OCI-LY1 (cell line): Measurements from ENCODE around the gene SLC17A9.

Experiments used
- H2AFZ ChIP-seq: fragments of 200-600 bp; sonication (generic), shearing (Covaris generic); 2 replicates; pipeline ENCODE4 v1.6.0; 2014; ENCODE audit warnings: antibody characterized with exemption, mild to moderate bottlenecking, low read length
- H3F3A ChIP-seq: fragments of 200-600 bp; sonication (generic), shearing (Covaris generic); 2 replicates; pipeline ENCODE4 v1.6.0; 2014; ENCODE audit warnings: mild to moderate bottlenecking, antibody characterized with exemption, low read length, moderate library complexity; ENCODE audit not compliant: insufficient read depth
- H3K27ac ChIP-seq: fragments of 200-600 bp; sonication (generic); 2 replicates; pipeline ENCODE4 v1.5.1; 2014; ENCODE audit warnings: low read length, mixed run types, mild to moderate bottlenecking, low read depth; ENCODE audit not compliant: poor library complexity, severe bottlenecking
- H3K27me3 ChIP-seq: fragments of 200-600 bp; sonication (generic); 2 replicates; pipeline ENCODE4 v1.6.0; 2014; ENCODE audit warnings: antibody characterized with exemption, mild to moderate bottlenecking, low read length, moderate library complexity; ENCODE audit not compliant: insufficient read depth
- H3K36me3 ChIP-seq: fragments of 200-600 bp; sonication (generic); 2 replicates; pipeline ENCODE4 v1.6.1; 2014; ENCODE audit warnings: mild to moderate bottlenecking, antibody characterized with exemption, low read length, moderate library complexity, mixed read lengths; ENCODE audit not compliant: insufficient read depth
- H3K4me1 ChIP-seq: fragments of 200-600 bp; sonication (generic); 2 replicates; pipeline ENCODE4 v1.5.1; 2014; ENCODE audit warnings: mild to moderate bottlenecking, low read length, moderate library complexity; ENCODE audit not compliant: insufficient read depth, severe bottlenecking
- H3K4me2 ChIP-seq: fragments of 200-600 bp; sonication (generic), shearing (Covaris generic); 2 replicates; pipeline ENCODE4 v1.6.1; 2014; ENCODE audit warnings: low read length
- H3K4me3 ChIP-seq: fragments of 200-600 bp; sonication (generic); 2 replicates; pipeline ENCODE4 v1.5.1; 2014; ENCODE audit warnings: low read length, low read depth, mild to moderate bottlenecking, mixed read lengths; ENCODE audit not compliant: poor library complexity, severe bottlenecking
- H3K79me2 ChIP-seq: fragments of 200-600 bp; shearing (Covaris generic); 2 replicates; pipeline ENCODE4 v1.6.1; 2016; ENCODE audit warnings: mixed run types, low read length, mixed read lengths; ENCODE audit not compliant: insufficient read depth
- H3K9ac ChIP-seq: fragments of 200-600 bp; sonication (generic), shearing (Covaris generic); 2 replicates; pipeline ENCODE4 v1.6.1; 2014; ENCODE audit warnings: mild to moderate bottlenecking, low read length, mixed read lengths
- H3K9me2 ChIP-seq: fragments of 200-600 bp; sonication (generic), shearing (Covaris generic); 2 replicates; pipeline ENCODE4 v1.6.1; 2014; ENCODE audit warnings: low read depth, mild to moderate bottlenecking, low read length, mixed read lengths
- H3K9me3 ChIP-seq: fragments of 200-600 bp; shearing (Covaris generic); 2 replicates; pipeline ENCODE4 v1.6.1; 2014; ENCODE audit warnings: low read length, mixed read lengths
- H4K20me1 ChIP-seq: fragments of 200-600 bp; sonication (generic), shearing (Covaris generic); 2 replicates; pipeline ENCODE4 v1.6.0; 2016; ENCODE audit warnings: mild to moderate bottlenecking, low read length; ENCODE audit not compliant: insufficient read depth
- EZH2 ChIP-seq: fragments of 200-600 bp; sonication (generic), shearing (Covaris generic); IDR thresholded peaks from 2 replicates; pipeline ENCODE4 v1.8.0; 2017; ENCODE audit warnings: borderline replicate concordance, mixed run types, mild to moderate bottlenecking, antibody characterized with exemption, low read length, moderate library complexity, mixed read lengths
- TF ChIP-seq, protein P1 (sequence below): fragments of 200-600 bp; sonication (generic), shearing (Covaris generic); IDR thresholded peaks from 2 replicates; pipeline ENCODE4 v1.5.1; 2017; ENCODE audit warnings: mild to moderate bottlenecking, antibody characterized with exemption, low read length, moderate library complexity, mixed read lengths

SLC17A9 gene

DNA sequence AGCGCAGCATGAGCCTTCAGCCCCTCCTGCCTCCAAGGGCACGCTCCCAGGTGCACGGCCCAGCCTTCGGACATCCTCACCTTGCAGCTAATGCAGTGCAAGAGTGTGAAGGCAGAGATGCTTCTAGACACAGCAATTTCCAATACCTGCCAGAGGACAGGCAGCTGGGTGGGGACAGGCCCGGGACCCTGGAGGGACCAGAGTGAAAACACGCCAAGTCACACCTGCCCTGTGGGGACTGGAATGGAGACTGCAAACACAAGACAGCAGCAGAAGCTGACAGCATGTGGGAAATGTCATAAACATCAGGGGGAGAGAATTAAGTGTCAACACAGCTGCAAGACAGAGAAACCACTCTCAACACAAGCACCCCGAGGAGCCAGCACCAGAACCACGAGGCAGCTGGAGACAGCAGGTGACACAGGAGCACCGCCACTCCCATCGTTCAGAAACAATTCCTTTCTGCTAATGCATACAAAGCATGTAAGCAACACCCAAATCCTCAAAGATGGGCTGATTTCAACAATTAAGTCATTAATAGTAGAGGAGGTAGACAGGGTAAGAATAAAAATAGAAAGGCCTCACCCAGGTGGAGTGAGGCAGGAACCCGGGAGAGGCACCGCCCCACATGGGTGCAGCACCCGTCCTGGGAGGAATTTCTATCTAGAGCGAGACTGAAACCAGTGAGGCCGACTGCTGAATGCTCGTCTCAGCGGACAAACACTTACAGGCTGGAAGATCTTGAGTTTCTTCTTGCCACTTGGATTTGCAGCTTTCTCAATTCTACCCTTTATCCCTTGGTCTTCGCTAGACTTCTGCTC, 43.3 kb upstream of the SLC17A9 start:
- no peak for TF ChIP-seq EZH2
- TF ChIP-seq, protein P1, sequence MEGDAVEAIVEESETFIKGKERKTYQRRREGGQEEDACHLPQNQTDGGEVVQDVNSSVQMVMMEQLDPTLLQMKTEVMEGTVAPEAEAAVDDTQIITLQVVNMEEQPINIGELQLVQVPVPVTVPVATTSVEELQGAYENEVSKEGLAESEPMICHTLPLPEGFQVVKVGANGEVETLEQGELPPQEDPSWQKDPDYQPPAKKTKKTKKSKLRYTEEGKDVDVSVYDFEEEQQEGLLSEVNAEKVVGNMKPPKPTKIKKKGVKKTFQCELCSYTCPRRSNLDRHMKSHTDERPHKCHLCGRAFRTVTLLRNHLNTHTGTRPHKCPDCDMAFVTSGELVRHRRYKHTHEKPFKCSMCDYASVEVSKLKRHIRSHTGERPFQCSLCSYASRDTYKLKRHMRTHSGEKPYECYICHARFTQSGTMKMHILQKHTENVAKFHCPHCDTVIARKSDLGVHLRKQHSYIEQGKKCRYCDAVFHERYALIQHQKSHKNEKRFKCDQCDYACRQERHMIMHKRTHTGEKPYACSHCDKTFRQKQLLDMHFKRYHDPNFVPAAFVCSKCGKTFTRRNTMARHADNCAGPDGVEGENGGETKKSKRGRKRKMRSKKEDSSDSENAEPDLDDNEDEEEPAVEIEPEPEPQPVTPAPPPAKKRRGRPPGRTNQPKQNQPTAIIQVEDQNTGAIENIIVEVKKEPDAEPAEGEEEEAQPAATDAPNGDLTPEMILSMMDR = no peak
- H3K27ac ChIP-seq = no peak overlapping the region
- no peak overlapping the region for H2AFZ ChIP-seq
- no peaks in the 10 kb centered on the region for H3K27me3 ChIP-seq
- H3F3A ChIP-seq = no peaks in the 10 kb centered on the region
- no peak overlapping the region for H3K4me3 ChIP-seq
- H3K36me3 ChIP-seq = peaks cover 94% of the 10 kb centered on the region
- no peaks in the 10 kb centered on the region for H3K9me2 ChIP-seq
- no peaks in the 10 kb centered on the region for H3K4me1 ChIP-seq
- no peaks in the 10 kb centered on the region for H4K20me1 ChIP-seq
- H3K79me2 ChIP-seq = peaks cover 13% of the 10 kb centered on the region
- H3K4me2 ChIP-seq = no peak overlapping the region
- H3K9me3 ChIP-seq = no peaks in the 10 kb centered on the region
- no peak overlapping the region for H3K9ac ChIP-seq

DNA sequence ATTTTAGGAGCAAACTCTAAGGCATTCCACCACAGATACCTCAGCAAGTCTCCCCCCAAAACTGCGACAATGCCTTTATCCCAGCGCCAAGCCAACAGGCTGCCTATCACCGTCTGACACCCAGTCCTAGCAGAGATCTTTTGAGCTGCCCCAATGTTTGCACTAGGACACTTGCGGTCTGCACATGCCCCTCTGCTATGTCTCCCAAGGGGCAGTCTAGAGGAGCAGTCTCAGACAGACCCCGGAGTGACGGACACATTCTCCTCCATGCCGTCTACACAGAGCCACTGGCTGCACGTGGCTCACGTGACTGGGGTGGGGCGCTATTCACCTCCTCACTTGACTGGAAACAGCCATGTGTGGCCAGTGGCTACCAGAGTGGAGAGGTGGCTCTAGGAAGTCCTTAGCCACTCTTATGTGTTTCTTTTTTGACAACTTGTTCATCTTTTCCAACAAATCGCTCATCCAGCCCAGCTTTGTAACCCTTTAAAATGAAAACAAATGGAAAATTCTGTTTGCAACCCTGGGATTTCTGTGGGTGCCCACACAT, 42.2 kb upstream of the SLC17A9 start:
- Histone ChIP-seq H3K36me3 (peaks cover 85% of the 10 kb centered on the region), H4K20me1 (peaks cover 1% of the 10 kb centered on the region; the same call in 1 of the 2 replicates), H3K27me3 (no peaks in the 10 kb centered on the region), H3K9me3 (no peaks in the 10 kb centered on the region), H3K4me1 (peaks cover 5% of the 10 kb centered on the region), H3K4me3 (no peak overlapping the region), H3K4me2 (no peak overlapping the region), H3K79me2 (peaks cover 24% of the 10 kb centered on the region), H3F3A (no peaks in the 10 kb centered on the region), H3K9ac (no peak overlapping the region), H3K9me2 (no peaks in the 10 kb centered on the region), H3K27ac (no peak overlapping the region), H2AFZ (no peak overlapping the region)
- TF ChIP-seq, protein P1 = no peak
- TF ChIP-seq EZH2 = no peak

DNA sequence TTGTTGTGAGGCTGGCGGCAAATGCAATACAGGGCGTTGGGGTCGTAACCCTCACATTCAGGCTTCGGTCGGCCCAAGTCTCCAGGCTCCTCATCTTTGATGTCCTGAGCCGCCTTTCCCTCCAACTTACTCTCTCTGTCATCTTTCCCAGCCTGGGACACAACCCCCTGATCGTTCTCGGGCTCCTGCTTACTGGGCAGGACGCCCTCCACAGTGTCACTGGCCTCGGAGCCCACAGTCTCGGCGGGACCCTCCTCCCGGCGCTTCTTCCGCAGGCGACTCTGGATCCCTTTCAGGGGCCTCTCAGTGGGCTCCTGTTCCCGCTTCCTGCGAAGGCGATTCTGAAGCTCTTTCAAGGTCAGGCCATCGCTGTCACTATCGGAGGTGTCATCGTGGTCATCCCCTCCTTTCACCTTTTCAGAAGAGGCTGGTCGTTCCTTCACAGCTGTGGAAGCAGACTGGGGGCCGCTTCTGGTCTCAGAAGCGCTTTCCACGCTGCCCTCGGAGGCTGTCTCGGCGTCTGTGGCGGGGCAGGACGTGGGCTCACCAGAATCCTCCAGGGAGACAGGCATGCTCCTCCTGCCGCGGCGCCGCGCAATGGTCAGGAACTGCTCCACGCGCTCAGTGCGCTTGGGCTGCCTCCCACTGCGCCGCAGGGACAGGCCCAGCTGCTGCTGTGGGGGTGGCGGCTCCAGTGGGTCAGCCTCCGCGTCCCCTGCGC, 41.6 kb upstream of the SLC17A9 start:
- H3K4me3 ChIP-seq = no peak overlapping the region
- H3K9ac ChIP-seq = no peak overlapping the region
- TF ChIP-seq, protein P1 = no peak
- no peak for TF ChIP-seq EZH2
- H3F3A ChIP-seq = no peaks in the 10 kb centered on the region
- no peak overlapping the region for H3K4me2 ChIP-seq
- no peaks in the 10 kb centered on the region for H3K9me2 ChIP-seq
- peaks cover 5% of the 10 kb centered on the region; the same call in 1 of the 2 replicates for H4K20me1 ChIP-seq
- H3K9me3 ChIP-seq = no peaks in the 10 kb centered on the region
- H3K4me1 ChIP-seq = peaks cover 12% of the 10 kb centered on the region
- no peaks in the 10 kb centered on the region for H3K27me3 ChIP-seq
- no peak overlapping the region for H2AFZ ChIP-seq
- no peak overlapping the region for H3K27ac ChIP-seq
- H3K79me2 ChIP-seq = peaks cover 31% of the 10 kb centered on the region
- H3K36me3 ChIP-seq = peaks cover 79% of the 10 kb centered on the region
